ENCODE data around the gene FGD6.
A peak's percentile ranks its signal among the peaks of the same experiment; 100 is the strongest.
"Not testable (repeated sequence)": the region's sequence is repeated elsewhere in the genome, so short reads cannot be mapped to it uniquely, and the experiment has no call there.

The FGD6 gene

GRCh38 chr12:95217377-95218149 is at the start of gene FGD6, which contains the start of gene VEZT:
Gene FGD6 (minus strand): TSS chr12:95217467. CDS start chr12:95217240, 227 bp downstream.
Gene VEZT (plus strand): TSS chr12:95217807. CDS start chr12:95217851, 44 bp downstream.
- peak; percentile 92 to 94 for DNase-seq (ENCODE audit: low read depth in 2 of 2)

- no peak for DNase-seq (ENCODE audit: low read depth in 2 of 2)
These were observed 49.0 kb upstream of the FGD6 start for GRCh38 chr12:95266254-95266653.

- no peak for DNase-seq (ENCODE audit: low read depth in 2 of 2)
These were observed 48.5 kb upstream of the FGD6 start for GRCh38 chr12:95265765-95266164.

- no peak for DNase-seq (ENCODE audit: low read depth in 2 of 2)
These were observed 45.5 kb upstream of the FGD6 start for GRCh38 chr12:95262808-95263207.

GRCh38 chr12:95261109-95261508 is 43.8 kb upstream of the FGD6 start:
- no peak for DNase-seq (ENCODE audit: low read depth in 2 of 2)

- DNase-seq (ENCODE audit: low read depth in 2 of 2) = no peak
These were observed 42.1 kb upstream of the FGD6 start for GRCh38 chr12:95259368-95259767.

GRCh38 chr12:95258803-95259202 is 41.5 kb upstream of the FGD6 start:
- DNase-seq (ENCODE audit: low read depth in 2 of 2) = no peak

GRCh38 chr12:95258151-95258550 is 40.9 kb upstream of the FGD6 start:
- DNase-seq (ENCODE audit: low read depth in 2 of 2) = no peak

- no peak for DNase-seq (ENCODE audit: low read depth in 2 of 2)
These were observed 40.3 kb upstream of the FGD6 start for GRCh38 chr12:95257541-95257940.

- no peak for DNase-seq (ENCODE audit: low read depth in 2 of 2)
These were observed 36.1 kb upstream of the FGD6 start for GRCh38 chr12:95253386-95253785.

GRCh38 chr12:95248604-95249360 is 31.5 kb upstream of the FGD6 start:
- no peak for DNase-seq (ENCODE audit: low read depth in 2 of 2)

- DNase-seq (ENCODE audit: low read depth in 2 of 2) = no peak
These were observed 30.8 kb upstream of the FGD6 start for GRCh38 chr12:95248095-95248494.

GRCh38 chr12:95244350-95244749 is 27.1 kb upstream of the FGD6 start:
- no peak for DNase-seq (ENCODE audit: low read depth in 2 of 2)

GRCh38 chr12:95243497-95244183 is 26.4 kb upstream of the FGD6 start:
- DNase-seq (ENCODE audit: low read depth in 2 of 2) = no peak

GRCh38 chr12:95241761-95242506 is 24.7 kb upstream of the FGD6 start:
- no peak for DNase-seq (ENCODE audit: low read depth in 2 of 2)

- DNase-seq (ENCODE audit: low read depth in 2 of 2) = not testable (repeated sequence)
These were observed 23.9 kb upstream of the FGD6 start for GRCh38 chr12:95241138-95241537.

GRCh38 chr12:95240556-95240955 is 23.3 kb upstream of the FGD6 start:
- no peak for DNase-seq (ENCODE audit: low read depth in 2 of 2)

GRCh38 chr12:95239835-95240234 is 22.6 kb upstream of the FGD6 start:
- not testable (repeated sequence) for DNase-seq (ENCODE audit: low read depth in 2 of 2)

GRCh38 chr12:95239216-95239615 is 21.9 kb upstream of the FGD6 start:
- DNase-seq (ENCODE audit: low read depth in 2 of 2) = no peak

GRCh38 chr12:95238150-95238549 is 20.9 kb upstream of the FGD6 start:
- DNase-seq (ENCODE audit: low read depth in 2 of 2) = no peak

GRCh38 chr12:95237315-95237714 is 20.0 kb upstream of the FGD6 start:
- DNase-seq (ENCODE audit: low read depth in 2 of 2) = no peak

- DNase-seq (ENCODE audit: low read depth in 2 of 2) = not testable (repeated sequence)
These were observed 18.4 kb upstream of the FGD6 start for GRCh38 chr12:95235621-95236020.
